22Rv1 (cell line): ENCODE data around the gene HTR4.

Experiments
- H3K27ac ChIP-seq: fragments of 450-650 bp; 2 replicates; pipeline ENCODE4 v1.5.1; 2017
- CTCF ChIP-seq: fragments of 450-650 bp; IDR thresholded peaks from 2 replicates; pipeline ENCODE4 v1.5.1; 2017; ENCODE audit warnings: mild to moderate bottlenecking
- ZFX ChIP-seq: fragments of 450-650 bp; IDR thresholded peaks from 2 replicates; pipeline ENCODE4 v1.6.1; 2017; ENCODE audit warnings: antibody characterized with exemption, borderline replicate concordance

HTR4 gene

GRCh38 chr5:148660346-148660660 lies 6.0 kb upstream of the HTR4 start:
- no peak overlapping the region for H3K27ac ChIP-seq
- TF ChIP-seq ZFX (no peak), CTCF (no peak)

GRCh38 chr5:148659641-148660345 lies 5.5 kb upstream of the HTR4 start:
- no peak for TF ChIP-seq ZFX
- no peak for TF ChIP-seq CTCF
- H3K27ac ChIP-seq, result no peak overlapping the region

GRCh38 chr5:148653291-148653835 lies 964 bp downstream of the HTR4 start:
- no peak overlapping the region for H3K27ac ChIP-seq

GRCh38 chr5:148651528-148651927 lies 2.8 kb downstream of the HTR4 start:
- no peak overlapping the region for H3K27ac ChIP-seq
- no peak for TF ChIP-seq CTCF

More at GRCh38 chr5:148653291-148653835, 964 bp downstream of the HTR4 start:
- TF ChIP-seq CTCF, result no peak

GRCh38 chr5:148645527-148645926 lies 8.8 kb downstream of the HTR4 start:
- TF ChIP-seq CTCF (no peak), ZFX (no peak)
- no peak overlapping the region for H3K27ac ChIP-seq

- TF ChIP-seq ZFX (no peak), CTCF (no peak)
- H3K27ac ChIP-seq, result no peak overlapping the region
Observed at GRCh38 chr5:148641735-148642134, 12.6 kb downstream of the HTR4 start.

GRCh38 chr5:148640471-148640870 lies 13.9 kb downstream of the HTR4 start:
- TF ChIP-seq CTCF, result no peak
- TF ChIP-seq ZFX, result no peak
- H3K27ac ChIP-seq, result no peak overlapping the region
